ENCODE measurements around the gene CHCHD1.

DNA sequence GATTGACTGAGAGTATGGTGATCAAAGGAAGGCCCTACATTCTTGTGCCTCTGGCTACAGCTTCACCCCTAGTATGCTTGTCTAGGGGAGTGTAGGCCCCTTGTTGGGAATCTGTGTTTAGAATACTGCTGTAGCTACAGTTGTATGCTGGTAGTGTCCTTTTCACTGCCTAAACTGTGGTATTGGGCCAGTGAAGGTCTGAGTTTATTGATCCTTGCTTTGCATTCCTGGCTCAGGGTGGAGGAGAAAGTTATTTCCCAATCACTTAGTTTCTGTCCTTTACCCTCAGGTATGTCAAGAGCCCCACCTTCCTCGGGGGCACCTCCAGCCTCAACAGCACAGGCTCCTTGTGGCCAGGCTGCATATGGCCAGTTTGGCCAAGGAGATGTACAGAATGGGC, 31.0 kb upstream of the CHCHD1 start:
- TF ChIP-seq CTCF (IDR thresholded peaks at IDR 0.05; ENCODE audit: borderline replicate concordance, extremely low read depth, low read length, poor library complexity, severe bottlenecking) (no peak), EZH2 (IDR thresholded peaks at IDR 0.05; ENCODE audit: borderline replicate concordance, low read depth, low read length, severe bottlenecking) (no peak)
